Right ventricle myocardium inferior (tissue), 1 donor: ENCODE measurements around the gene COL6A2. TPM values are rescaled to one million over a fixed set of nuclear protein-coding genes. Genes with fewer than 3 reads are reported as not detected.
A peak's percentile ranks its signal among the peaks of the same experiment; 100 is the strongest.

ENCODE experiments used
- ATAC-seq: fragments of 200-7000 bp; cut with Tn5 transposase; one replicate; pipeline ENCODE4 v1.9.1; 2020; ENCODE audit warnings: mild to moderate bottlenecking, moderate library complexity
- DNase-seq: peaks from one replicate; pipeline ENCODE4 v3.0.0; 2021; ENCODE audit errors: missing footprints
- intact Hi-C: fragments of 100-400 bp; cut with DNase I; formaldehyde crosslinking; loops from one replicate; pipeline ENCODE4 v1.11.0; 2022
- long read RNA-seq: library from polyadenylated mRNA; unstranded; transcript quantifications from one replicate; pipeline ENCODE4 v2.0.0, GENCODE V29; 2021
- total RNA-seq: library from RNA; stranded (reverse); fragmentation: NEBNext Ultra II Directional; extraction: Animal tissue kit (Norgen Biotek cat#: 25700); gene quantifications from one replicate; pipeline ENCODE4 v1.2.1, GENCODE V29; 2021
- donor health status: DM: no; HTN: yes; CAD: no; lungs with severe emphysema.

Gene COL6A2
- total RNA-seq = 254 TPM
- long read RNA-seq, transcript COL6A2-201 (28 exons, 3,461 nt) = major isoform, 243 of 588 reads
- long read RNA-seq, partial matches to known transcripts = 242 of 588 reads
- long read RNA-seq, other reads (novel, unspliced or antisense) = 100 of 588 reads

DNA sequence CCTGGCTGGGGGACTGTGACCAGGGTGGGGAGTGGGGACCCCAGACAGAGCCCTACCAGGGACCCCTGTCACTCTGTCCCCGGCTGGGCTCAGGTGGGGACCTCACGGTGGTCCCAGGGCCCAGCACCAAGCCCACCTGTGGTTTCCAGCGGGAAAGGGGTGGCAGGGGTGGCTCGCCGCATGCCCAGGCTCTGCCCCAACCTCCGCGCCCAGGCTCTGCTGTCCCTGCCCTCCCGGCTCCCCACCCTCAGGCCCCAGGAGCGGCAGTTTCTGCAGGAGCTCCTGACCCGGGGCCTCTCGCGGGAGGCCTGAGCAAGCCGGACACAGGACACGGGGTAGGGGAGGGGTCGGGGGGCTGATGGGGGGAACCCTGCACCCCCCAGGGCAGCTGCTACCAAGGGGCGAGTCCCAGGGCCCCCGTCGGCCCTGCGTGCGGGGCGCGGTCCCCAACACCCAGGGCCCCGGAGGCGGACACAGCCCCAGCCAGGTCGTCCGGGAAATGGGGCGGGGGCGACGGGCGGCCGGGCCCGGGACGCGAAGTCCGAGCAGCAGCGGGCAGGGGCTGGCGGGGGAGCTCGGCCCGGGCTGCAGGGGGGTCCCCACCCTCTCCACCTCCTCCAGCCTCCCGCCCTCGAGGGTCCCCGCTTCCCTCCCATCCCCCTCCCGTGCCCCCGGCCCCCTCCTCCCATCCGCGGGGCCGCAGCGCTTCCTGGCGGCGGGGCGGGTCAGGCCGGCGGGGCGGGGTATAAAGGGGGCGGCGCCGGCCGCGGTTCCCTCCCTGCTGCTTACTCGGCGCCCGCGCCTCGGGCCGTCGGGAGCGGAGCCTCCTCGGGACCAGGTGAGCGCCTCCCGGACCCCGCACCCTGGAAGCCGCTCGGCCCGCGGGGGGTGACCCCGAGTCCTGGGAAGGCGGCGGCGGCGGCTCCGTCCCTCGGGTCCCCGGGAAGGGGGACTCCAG lies at the start of gene COL6A2:
TSS of gene COL6A2 (plus strand) at position 777 of the 958 bp plus-strand sequence.
- intact Hi-C loops = loop anchor here (2.0 to 10.0 kb wide), 2 partner anchors 53 to 123 kb away; no protein-coding TSS in a partner anchor
- peak; percentile 86 for ATAC-seq
- DNase-seq = peak; percentile 85

DNA sequence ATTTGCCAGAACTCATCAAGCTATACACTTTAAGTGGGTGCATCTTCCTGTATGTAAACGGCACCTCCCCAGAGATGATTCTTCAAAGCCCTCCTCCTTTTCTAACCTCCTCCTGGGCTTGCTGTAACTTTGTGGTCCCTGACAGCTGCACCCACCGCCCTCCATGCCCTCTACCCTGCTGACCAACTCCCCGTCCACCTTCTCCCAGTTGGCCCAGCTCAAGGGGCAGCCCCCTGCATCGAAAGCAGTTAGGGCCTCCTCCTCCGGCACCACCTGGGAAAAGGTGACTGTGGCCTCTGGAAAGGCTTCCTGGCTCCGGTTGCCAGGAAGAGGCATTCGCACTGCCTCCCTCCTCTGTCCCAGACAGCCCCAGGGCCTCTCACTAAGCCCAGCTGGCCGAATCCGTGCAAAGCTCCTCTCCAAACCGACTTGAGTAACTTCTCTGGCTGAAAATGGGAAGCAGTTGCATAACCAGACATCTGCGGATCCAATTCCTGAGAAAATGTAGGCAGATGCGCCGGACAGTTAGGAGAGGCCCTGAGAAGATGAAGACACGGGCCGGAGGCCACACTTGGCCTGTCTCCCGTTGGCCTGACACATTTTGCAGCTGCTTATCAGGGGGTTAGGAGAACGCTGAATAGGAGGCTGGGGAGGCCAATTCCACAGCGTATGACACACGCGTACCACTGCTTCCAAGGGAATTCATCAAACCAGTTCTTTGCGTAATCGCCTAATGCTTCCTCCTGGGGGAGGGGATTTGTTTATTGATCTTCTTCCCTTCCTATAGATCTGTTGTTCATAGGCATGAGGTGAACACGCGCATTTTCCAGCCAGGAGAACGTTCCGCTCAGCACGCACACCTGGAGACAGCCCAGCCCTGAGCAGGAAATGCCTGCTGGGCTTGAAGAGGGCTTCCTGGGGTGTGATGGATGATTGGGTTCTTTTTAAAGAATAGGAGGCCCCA lies 48.7 kb upstream of the COL6A2 start:
- ATAC-seq = peak; percentile 96
- intact Hi-C loops = loop anchor here (10.0 kb wide), 1 partner anchor 46 kb away; the partner anchor contains the start of gene COL6A2
- peak; percentile 89 for DNase-seq

DNA sequence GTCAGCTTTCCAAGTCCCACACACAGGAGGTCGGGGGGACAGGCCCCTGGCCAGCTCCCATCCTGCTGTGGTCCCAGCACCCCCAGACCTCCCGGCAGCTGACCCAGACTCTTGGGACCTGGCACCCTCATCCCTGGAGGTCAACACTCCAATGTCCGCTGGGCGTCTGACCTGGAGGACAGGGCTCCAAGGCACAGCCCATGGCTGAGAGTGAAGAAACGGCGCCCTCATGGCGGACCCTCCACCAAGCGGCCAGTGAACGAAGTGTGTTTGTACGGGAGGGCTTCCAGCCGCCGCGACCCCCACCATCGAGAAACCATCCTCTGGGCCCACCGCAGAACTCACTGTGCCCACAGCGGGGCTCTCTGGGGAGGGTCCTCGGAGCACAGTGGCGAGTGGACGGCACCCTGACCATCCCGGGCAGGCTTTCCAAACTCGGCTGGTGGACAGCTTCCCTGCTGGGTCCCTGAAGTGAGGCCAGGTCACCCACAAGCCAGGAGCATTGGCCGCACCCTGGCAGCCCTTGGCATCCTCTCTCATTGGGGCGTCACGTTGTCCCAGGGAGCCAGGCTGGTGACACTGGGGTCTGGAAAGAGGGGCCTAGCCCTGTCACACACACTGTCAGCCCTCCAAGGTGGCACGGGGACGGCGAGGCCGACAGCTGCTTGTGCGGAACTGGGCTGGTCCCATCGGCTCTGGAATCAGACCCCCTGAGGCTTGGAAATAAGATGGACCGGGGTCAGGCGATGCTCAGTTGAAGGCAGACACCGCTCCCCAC lies 47.8 kb upstream of the COL6A2 start:
- no peak for ATAC-seq

DNA sequence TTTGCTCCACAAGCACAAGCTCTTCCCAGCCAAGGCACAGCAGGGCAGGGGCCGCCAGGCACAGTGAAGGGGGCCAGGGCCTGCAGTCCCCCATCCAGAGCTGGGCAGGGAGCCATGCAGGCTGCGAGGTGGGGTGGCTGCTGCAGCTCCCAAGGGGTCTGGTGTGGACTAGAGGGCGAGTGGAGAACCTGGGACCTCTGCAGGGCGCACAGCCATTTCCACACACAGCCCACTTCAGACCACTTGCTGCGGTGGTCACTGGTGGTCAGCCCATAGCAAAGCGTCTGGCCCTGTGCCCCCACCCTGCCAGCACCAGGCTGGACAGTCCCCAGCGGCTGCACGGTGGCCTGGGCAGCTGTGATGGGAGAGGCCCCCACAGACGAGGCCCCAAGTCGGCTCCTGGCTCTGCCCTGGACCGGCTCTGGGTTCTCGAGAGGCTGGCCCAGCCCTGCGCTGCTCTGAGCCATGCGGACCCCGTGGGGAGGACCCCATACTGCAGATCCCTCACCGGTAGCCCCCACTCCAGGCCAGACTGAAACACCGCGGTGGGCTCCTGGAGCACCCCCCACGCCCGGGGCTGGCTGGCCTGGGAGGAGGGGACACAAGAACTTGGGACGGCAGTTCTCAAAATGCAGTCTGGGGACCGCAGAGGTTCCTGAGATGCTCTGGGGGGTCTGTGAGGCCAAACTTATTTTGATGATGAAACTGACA lies 47.1 kb upstream of the COL6A2 start:
- DNase-seq (no peak), ATAC-seq (no peak)
- intact Hi-C loops = no loop called here

More for the DNA sequence above, 47.8 kb upstream of the COL6A2 start:
- DNase-seq = peak; percentile 68
- intact Hi-C loops = loop anchor here (10.0 kb wide), 1 partner anchor 45 kb away; the partner anchor contains the start of gene COL6A2

DNA sequence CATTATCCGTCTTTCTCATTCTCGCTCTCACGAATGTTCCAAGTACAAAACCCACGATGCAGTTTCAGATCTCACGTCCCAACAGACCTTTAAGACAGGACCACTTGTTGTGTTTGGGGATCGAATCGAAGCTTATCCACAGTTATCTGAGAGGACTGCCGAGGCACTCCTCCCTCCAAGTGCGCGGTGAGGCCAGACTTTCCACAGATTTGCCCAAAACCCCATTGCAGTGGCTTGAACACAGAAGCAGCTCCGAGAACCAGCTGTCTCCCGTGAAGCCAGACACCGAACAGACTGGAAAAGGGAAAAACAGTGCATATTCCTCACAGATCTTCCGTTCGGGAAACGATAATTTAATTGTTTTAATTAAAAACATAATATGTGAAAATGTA lies 46.5 kb upstream of the COL6A2 start:
- intact Hi-C loops = no loop called here
- no peak for ATAC-seq
- no peak for DNase-seq

DNA sequence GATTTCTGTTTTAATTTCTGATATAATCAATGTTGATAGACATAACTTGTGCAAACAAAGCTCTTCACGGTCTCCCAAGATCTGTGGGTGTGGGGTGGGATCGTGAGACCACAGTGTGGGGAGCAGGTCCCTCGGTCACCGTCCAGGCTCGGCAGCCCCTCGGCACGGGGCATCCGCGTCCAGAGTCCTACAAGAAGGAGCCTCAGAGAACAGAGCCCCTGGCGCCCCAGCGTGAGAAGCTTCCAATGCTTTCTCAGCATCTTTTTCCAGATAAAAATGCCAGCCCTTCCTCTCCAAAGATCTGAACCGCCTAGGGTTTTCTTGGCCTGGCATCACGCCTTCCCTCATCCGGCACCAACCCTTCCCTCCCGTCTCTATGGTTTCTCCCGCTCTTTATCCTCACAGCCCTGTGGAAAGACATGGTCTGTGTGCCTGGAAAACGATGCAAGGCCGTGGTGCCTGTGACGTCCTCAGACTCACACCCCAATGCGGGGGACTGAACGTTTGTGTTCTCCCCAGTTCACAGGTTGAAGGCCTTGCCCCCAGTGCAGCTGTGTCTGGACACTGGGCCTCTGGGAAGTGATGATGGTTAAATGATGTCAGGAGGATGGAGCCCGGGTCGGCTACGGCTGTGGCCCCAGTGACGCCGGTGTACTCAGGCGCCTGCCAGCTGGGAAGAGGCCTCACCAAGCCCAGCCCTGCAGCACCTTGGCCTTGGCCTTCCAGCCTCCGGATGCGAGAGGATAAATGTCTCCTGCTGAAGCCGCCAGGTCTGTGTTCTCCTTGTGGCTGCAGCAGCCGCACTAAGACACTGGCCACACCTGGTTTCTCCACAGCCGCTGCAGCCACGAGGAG lies 45.9 kb upstream of the COL6A2 start:
- ATAC-seq = no peak
- intact Hi-C loops = no loop called here
- DNase-seq = no peak

DNA sequence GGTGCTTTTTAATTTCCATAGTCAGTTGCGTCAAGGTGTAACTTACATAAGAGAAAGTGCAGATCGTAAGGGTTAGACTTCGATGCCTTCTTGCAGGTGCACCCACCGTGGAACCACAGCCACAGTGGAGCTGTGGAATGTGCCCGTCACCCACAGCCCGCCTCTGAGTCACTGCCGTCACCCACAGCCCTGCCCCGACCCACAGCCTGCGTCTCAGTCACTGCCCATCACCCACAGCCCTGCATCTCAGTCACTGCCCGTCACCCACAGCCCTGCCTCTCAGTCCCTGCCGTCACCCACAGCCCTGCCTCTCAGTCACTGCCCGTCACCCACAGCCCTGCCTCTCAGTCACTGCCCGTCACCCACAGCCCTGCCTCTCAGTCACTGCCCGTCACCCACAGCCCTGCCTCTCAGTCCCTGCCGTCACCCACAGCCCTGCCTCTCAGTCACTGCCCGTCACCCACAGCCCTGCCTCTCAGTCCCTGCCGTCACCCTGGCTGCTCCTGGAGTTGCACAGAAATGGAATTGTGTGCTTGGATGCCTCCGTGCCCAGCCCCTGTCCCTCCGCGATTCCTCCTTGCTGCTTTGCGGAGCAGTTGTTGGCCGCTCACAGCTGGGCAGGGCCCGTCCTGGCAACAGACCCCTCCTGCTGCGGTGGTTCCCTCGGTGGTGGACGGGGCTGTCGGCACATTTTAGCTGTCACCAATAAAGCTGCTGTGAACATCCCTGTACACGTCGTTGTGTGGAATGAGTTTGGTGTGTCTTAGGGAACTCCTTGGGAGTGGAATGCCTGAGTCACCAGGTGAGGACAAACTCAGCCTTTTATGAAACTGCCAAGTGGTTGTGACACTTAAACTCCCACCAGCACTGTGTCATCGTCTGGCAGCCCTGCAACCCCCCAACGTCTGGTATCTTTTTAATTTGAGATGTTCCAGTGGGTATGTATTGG lies 44.9 kb upstream of the COL6A2 start:
- ATAC-seq (no peak), DNase-seq (no peak)
- intact Hi-C loops = no loop called here

DNA sequence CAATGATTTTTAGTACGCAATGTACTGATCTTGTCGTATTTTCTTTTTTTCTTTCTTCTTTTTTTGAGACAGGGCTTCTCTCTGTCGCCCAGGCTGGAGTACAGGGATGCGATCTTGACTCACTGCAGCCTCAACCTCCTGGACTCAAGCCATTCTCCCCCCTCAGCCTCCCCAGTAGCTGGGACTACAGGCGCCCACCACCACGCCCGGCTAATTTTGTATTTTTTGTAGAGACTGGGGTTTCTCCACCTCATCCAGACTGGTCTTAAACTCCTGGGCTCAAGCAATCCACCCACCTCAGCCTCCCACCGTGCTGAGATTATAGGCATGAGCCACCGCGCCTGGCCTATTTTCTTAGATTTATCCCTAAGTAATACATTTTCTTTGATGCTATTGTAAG lies 43.9 kb upstream of the COL6A2 start:
- intact Hi-C loops = no loop called here
- no peak for ATAC-seq
- DNase-seq = no peak

DNA sequence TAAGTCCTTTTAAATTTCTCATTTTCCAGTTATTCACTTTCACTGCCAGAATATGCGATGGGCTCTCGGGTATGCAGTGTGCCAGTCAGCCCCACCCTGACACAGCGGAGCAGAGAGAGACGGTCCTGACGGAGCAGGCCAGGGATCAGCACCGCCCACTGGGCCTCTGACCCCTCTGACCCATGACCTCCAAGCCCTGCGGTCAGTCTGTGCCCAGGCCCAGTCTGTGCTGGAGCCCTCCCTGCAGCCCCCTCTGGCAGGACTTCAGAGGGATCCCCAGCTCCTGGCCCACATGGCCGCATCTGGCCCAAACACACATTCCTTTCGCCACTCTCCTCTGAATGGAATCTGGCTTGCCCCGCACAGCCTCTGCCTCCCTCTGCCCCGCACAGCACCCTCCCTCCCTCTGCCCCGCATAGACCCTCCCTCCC lies 43.4 kb upstream of the COL6A2 start:
- peak; percentile 26 for ATAC-seq
- intact Hi-C loops = no loop called here
- DNase-seq = no peak

DNA sequence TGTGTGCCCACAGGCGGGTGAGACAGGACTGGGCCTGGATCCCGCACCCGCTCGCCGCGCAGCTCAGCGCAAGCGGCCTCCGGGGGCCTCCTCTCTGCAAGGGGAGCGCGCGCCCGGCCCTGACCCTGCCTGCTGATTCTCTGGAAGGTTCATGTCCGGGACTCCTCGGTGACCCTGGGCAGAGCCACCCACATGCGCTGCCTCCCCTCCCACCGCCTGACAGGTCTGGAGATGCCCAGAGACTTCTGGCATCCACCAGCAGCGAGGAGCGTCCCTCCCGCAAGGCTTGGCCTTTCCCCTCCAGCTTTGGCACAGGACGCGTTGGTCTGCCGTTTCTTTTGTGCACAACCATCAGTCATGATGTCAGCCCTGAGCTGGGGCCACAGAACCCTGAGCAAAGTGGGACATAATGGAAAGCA lies 42.0 kb upstream of the COL6A2 start:
- no peak for DNase-seq
- intact Hi-C loops = loop anchor here (2.0 to 5.0 kb wide), 2 partner anchors 55 to 84 kb away; no protein-coding TSS in a partner anchor

DNA sequence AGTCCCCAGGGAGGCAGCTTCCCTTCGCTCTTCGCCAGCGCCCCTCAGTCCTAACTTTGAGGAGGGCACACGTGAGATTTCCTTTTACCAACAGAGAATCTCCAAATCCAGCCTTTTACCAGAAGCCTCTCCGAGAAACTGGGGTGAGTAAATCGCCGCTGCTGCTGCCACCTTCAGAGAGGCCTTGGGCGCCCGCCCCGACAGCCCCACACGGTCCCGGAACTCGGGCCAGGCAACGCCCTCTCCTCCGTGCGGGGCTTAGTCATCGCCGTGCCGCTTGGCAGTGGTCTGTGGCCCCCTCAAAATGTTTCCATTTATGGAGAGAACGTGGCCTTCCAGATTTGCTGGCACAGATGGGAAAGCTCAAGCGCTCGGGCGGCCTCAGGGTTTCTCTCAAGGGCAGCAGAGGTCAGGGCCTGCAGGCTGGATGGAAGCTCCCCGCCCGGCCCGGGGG lies 41.4 kb upstream of the COL6A2 start:
- DNase-seq = peak; percentile 91
- ATAC-seq = peak; percentile 91
- intact Hi-C loops = loop anchor here (2.0 to 5.0 kb wide), 2 partner anchors 54 to 84 kb away; no protein-coding TSS in a partner anchor

More for the DNA sequence above, 42.0 kb upstream of the COL6A2 start:
- peak; percentile 32 for ATAC-seq

DNA sequence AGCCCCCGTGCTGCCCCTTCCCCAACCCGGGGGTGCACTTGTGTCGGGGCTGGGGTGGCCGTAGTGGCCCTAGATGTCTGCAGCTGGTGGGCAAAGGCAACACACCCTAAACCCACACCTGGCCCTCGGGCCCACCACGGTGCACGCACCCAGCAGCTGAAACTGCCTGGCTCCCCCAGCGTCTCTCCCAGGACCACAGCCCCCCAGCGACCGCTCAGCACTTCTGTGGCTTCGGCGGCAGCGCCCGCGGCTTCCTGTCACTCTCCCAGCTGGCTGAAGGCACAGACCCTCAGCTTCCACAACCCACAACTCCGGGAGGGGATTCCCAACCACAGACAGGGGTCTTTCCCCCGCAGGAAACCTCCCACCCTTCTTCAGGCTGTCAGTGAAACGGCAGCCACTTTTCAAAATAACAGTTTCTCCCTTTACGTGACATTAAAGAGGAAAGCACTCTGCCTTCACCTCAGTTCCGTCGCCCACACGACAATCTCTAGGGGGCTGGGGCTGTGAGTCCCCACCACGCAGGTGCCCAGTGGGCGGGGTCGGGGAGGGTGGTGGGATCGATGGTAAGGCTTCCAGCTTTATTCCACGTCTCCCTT lies 40.7 kb upstream of the COL6A2 start:
- intact Hi-C loops = loop anchor here (2.0 to 5.0 kb wide), 2 partner anchors 54 to 85 kb away; no protein-coding TSS in a partner anchor
- ATAC-seq (no peak), DNase-seq (peak; percentile 69)

DNA sequence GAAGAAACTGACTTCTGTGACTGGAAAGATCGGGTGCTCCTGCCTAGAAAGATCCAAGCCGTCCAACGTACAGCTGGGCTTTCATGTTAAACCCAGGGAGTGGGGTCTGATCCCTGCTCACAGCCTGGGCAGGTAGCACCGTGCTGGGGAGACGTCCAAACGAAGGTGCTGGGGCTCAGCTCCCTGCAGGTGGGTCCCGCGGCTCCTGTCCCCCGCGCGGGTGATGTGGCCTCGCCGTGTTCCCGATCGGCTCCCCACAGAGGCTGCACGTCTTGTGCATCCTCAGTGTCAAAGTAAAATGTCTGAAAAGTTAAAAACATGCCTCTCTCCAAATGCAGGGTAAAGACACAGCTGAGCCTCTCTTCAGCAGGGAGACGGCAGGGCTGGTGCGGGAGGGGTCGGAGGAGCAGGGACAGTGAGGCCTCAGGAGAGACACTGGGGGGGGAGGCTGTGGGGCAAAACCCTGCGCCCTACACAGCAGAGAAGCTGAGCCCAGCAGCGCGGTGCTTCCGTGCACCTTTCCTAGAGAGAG lies 40.1 kb upstream of the COL6A2 start:
- intact Hi-C loops = loop anchor here (2.0 to 5.0 kb wide), 2 partner anchors 53 to 85 kb away; no protein-coding TSS in a partner anchor
- ATAC-seq (no peak), DNase-seq (peak; percentile 41)

DNA sequence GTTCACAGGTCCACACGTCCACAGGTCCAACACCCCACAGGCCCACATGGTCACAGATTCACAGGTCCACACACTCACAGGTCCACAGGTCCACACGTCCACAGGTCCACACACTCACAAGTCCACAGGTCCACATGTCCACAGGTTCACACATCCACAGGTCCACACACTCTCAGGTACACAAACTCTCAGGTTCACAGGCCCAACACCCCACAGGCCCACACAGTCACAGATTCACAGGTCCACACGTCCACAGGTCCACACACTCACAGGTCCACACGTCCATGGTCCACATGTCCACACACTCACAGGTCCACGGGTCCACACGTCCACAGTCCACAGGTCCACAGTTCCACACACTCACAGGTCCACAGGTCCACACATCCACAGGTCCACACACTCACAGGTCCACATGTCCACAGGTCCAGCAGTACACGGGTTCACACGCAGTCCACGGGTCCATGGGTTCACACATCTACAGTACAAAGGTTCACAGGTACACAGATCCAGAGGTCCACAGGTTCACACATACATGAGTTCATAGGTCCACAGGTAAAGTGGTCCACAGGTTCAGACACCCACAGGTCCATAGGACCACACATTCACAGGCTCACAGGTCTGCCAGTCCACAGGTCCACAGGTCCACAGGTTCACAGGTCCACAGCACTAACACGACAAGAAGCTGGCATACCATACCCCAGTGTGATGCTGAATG lies 39.3 kb upstream of the COL6A2 start:
- ATAC-seq (no peak), DNase-seq (peak; percentile 54)
- intact Hi-C loops = loop anchor here (5.0 kb wide), 1 partner anchor 86 kb away; no protein-coding TSS in a partner anchor
